SH-SY5Y (cell line): ENCODE results near the gene PARN.

ENCODE experiments used
- GATA2 ChIP-seq: IDR thresholded peaks from 2 replicates; pipeline ENCODE4 v1.6.1; 2011; ENCODE audit warnings: mild to moderate bottlenecking, low read depth, low read length
- GATA3 ChIP-seq: IDR thresholded peaks from 2 replicates; pipeline ENCODE4 v1.6.1; 2011; ENCODE audit warnings: low read depth, mild to moderate bottlenecking, low read length, moderate library complexity

The PARN gene

GRCh38 chr16:14505846-14506245 is 124.2 kb downstream of the PARN start:
- 0 out of 2 replicates have a peak, but pooled peaks have one; percentile 17 for TF ChIP-seq GATA3
- no peak; the same call in 1 of the 2 replicates for TF ChIP-seq GATA2

DNA sequence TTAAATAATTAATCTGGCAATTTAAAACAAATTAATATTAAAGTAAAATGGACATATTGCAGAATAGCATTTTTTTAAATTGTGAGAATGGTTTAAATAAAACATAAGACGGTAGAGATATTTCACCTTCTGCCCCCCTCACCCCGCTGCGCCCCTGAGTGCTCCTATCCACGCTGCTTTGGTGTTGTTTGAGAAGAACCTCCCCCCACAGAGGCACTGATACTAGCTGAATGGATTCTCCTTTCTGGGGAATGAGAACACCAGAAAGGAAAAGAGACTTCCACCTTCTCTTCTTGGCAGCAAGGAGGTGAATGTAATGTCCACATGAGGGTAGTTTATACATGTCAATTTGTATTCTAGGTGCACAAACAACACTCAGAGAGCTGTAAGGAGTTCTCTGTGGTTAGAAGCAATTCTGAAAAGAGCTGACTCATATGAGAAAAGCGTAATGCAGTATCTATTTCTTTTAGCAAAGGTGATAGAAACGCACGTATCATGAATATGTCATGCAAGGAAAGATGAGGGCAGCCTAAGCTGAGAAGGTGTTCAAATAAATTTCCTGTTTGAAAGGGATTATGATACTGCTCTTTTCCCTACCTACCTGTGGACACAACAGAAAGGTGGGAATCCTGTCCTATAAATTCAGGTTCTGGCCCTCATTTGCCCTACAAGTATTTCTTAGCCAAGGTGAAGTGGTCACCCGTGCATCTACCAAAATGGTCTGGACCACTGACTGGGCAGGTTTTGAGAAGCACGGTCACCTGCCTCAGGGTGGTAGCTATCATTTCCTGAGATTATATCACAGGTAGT is 126.9 kb downstream of the PARN start:
- TF ChIP-seq GATA3 (no peak), GATA2 (no peak)

DNA sequence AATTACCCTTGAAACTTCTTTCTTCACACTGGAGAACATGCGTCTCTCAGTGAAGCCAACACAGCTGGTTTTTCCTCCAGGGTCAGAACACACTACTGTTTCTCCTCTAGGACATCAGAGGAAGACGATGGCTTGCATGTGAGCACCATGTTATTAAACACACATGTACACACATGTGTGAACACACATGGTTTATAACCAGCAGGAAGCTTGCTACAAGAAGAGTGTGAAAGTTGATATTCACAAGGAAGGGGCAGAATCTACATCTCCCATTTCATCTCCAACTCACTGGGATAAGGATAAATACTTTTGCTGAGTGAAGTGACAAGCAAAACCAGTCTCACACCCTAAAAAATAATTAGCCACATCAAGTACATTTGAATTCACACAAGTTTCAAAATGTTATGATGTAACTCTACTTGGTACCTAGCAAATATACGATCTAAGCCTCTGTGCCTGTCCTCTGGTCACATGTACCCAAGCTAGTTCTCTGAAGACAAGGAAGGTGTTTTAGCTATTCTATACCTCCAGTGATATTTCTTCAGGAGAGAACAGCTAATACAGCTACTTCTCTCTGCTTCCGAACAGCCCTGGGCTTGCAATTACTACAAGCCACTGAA is 127.7 kb downstream of the PARN start:
- TF ChIP-seq GATA3 = no peak
- TF ChIP-seq GATA2 = no peak

DNA sequence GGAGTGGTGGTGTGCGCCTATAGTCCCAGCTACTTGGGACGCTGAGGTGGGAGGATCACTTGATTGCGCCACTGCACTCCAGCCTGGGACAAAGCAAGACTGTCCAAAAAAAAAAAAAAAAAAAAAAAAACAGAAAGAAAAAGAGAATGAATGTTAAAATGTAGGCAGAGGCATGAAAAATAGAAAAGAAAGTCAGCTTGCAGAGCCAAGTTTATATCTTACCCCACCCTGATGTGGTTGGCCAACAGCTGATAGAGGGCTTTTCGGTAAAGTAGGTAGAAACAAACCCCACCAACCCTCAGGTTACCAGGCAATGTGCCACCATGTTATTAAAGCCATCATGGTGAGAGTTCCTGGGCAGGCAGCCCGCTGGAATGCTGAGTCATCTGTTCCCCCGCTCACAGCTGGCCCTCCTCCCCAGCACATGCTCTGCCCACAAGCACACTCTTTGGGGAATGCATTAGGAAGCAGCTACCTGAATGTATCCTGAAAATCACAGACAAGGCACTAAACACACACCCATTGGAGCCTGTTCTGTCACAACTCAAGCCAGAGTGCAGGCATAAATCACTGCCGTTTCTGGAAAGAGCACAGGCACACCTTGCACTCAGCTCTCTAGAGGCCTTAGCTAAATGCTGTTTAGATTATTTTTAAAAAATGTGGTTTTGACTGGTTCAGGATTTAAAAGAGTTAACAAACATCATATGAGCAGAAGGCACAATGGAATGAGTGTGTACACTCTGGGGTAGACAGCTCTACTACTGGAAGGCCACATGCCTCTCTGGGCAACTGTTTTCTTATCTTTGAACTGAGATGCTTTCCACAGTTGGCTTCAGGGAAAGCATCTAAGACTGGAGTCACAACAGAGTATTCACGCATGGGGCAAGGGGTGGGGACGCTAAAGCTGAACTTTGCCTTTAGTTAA is 128.5 kb downstream of the PARN start:
- TF ChIP-seq GATA3 = no peak
- TF ChIP-seq GATA2 = no peak

DNA sequence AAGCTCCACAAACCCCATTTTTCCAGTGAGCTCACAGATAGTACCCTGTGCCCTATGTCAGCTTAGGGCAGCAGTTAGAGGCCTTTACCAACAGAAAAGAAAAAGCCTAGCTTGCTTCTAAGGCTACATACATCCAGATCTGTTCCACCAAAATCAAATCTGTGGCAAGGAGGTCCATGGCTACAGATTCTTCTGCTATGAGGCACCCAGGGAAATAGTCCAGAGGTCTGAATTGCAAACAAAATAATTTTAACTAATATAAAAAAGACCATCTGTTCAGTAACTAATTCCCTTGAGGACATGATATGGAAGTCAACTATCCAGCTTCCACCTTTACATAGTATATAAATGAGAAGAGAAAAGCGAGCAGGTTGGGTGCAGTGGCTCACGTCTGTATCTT is 129.3 kb downstream of the PARN start:
- TF ChIP-seq GATA2 = no peak
- TF ChIP-seq GATA3 = no peak

- TF ChIP-seq GATA2 (no peak), GATA3 (no peak)
These were observed 130.9 kb downstream of the PARN start for GRCh38 chr16:14499110-14499509.

GRCh38 chr16:14497245-14498082 is 132.6 kb downstream of the PARN start:
- TF ChIP-seq GATA3 (no peak), GATA2 (no peak)

GRCh38 chr16:14496786-14497185 is 133.3 kb downstream of the PARN start:
- TF ChIP-seq GATA3 (no peak), GATA2 (no peak)

DNA sequence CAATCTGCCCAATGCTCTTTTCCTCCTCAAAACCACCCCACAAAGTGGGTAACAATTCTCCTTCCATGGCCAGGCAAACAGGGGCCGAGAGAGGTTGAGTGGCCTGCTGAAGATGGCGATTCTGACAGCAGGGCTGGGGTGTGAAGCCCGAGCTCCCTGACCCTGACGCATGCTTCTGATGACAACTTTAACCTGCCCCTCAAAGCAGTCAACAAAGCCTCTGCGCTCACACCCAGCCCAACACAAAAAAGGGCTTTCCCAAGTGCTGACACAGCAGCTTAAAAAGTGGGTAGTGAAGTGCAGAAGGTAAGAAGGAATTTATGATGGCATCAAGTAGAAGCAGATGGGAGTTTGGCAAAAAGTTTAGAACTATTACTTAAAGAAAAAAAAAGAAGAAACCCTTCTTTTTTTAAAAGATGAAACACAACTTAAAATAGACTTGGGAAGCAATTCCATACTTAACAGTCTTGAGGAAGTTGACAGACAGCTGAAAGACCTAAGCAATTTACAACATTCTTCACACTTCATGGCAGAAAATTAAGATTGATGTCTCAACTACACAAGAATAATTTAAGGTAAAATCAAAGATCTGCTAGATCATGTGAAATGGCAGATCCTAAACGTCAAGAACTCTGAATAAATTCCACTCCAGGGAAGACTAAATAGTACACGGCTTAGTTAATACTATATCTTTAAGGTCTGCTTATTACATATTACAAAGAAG is 133.9 kb downstream of the PARN start:
- TF ChIP-seq GATA2 (no peak), GATA3 (no peak)

DNA sequence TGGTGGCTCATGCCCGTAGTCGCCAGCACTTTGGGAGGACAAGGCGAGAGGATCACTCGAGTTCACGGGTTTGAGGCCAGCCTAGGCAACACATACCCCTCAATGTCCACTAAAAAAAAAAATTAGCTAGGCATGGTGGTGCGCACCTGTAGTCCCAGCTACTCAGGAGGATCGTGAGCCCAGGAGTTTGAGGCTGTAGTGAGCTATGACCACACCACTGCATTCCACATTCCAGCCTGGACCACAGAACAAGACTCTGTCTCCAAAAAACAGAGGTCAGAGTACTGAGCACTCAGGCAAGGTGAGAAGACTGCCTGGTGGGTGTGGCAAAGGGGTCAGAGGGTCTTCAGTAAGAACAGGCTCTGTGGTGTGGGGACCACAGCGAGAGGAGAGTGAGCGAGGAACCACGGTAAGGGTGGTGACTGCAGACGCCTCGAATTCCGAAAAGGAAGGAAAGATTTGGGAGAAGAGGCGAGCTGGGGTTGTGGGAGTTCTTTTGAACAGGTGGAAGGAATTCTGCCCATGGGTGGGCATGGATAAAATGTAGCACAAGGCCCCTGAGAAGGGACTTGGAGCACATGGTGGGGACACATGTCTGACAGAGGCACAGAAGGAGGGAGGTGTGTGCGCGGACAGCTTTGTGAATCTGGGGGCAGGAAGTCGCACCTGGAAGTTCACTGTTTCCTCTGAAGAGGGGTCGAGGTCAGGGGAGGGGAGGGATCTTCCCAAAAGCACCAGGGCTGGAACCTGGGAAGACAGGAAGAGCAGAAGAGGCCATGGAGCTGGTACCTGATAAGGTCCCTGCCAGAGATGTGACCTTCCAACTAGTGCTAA is 134.6 kb downstream of the PARN start:
- TF ChIP-seq GATA3 (no peak), GATA2 (no peak)

DNA sequence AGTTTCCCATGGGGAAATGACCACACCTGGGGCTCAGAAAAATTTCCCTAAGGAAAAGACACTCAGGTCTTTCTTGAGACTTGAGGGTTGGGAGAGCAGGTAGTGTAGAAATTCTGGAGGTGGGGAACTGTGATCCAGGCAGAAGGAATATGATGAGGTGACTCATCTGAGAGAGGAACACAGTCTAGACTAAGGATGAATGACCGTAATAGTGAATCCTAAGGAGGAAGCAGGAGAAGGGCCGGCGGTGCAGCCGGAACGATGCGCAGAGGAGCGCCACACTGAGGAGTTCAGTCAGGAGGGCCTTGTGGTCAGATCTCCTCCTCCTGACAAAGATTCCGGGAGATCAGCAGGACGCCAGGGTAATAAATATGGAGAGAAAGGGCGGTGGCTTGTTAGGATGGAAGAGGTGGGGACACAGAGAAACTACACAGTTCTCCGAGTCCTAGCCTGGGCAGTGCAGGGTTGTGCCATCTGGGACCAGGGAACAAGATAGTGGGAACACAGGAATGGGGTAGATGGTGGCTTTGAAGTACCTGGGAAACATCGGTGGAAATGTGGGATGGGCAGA is 135.6 kb downstream of the PARN start:
- no peak for TF ChIP-seq GATA2
- TF ChIP-seq GATA3 = no peak

- TF ChIP-seq GATA3 (no peak), GATA2 (no peak)
These were observed 136.3 kb downstream of the PARN start for GRCh38 chr16:14493791-14494190.

DNA sequence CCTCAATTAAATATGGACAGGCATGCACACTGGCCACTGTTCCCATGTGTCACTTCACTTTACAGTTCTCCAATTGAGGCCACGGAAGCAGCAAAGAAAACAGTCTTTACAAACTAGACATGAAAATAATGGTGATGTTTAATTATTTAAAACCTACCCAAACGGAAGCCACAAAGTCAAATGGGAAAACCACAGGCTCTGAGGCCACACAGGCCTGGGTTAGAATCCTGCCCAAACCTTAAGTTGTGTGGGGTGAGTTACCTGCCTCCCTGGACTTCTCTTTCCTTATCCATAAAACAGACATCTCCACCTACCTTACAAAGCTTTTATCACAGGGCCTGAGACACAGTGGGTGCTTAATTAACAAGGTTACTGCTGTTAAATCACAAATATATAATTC is 137.4 kb downstream of the PARN start:
- no peak for TF ChIP-seq GATA2
- no peak for TF ChIP-seq GATA3
